ENCODE data around the gene KIF2A.

- TF ChIP-seq EP300 (IDR thresholded peaks at IDR 0.05; ENCODE audit: borderline replicate concordance in 1 of 2, low read depth in 2 of 2, low read length in 2 of 2) (no peak), CTCF (IDR thresholded peaks at IDR 0.05; ENCODE audit: control extremely low read depth in 1 of 3, insufficient read depth in 1 of 3, low read depth in 1 of 3, low read length in 3 of 3) (no peak), POLR2A (IDR thresholded peaks at IDR 0.05; ENCODE audit: control extremely low read depth in 1 of 2, low read depth in 2 of 2, low read length in 2 of 2) (no peak), SP1 (IDR thresholded peaks at IDR 0.05; ENCODE audit: low read depth, low read length) (no peak), TCF12 (IDR thresholded peaks at IDR 0.05; ENCODE audit: low read depth, low read length) (no peak), POLR2AphosphoS5 (IDR thresholded peaks at IDR 0.05; ENCODE audit: low read depth, low read length) (no peak), CHD2 (IDR thresholded peaks at IDR 0.05; ENCODE audit: low read length) (no peak), RAD21 (IDR thresholded peaks at IDR 0.05 in 1 of 2, conservative IDR thresholded peaks at IDR 0.05 in 1 of 2; ENCODE audit: low read depth in 2 of 2, low read length in 2 of 2) (no peak)
Measured at GRCh38 chr5:62431735-62432620, 126.0 kb downstream of the KIF2A start.

Data from H1 (cell line).